Measurements from ENCODE around the gene CRKL.
"Not testable (repeated sequence)": the region's sequence is repeated elsewhere in the genome, so short reads cannot be mapped to it uniquely, and the experiment has no call there.

Gene CRKL

GRCh38 chr22:20901093-20902033 is 15.8 kb upstream of the CRKL start:
- DNase-seq (ENCODE audit: low spot score): not testable (repeated sequence)

- no peak for DNase-seq (ENCODE audit: low spot score)
Measured at GRCh38 chr22:20903093-20903492, 14.1 kb upstream of the CRKL start.

- no peak for DNase-seq (ENCODE audit: low spot score)
Measured at GRCh38 chr22:20904008-20904979, 12.9 kb upstream of the CRKL start.

- DNase-seq (ENCODE audit: low spot score): no peak
Measured at GRCh38 chr22:20904980-20905355, 12.2 kb upstream of the CRKL start.

- no peak for DNase-seq (ENCODE audit: low spot score)
Measured at GRCh38 chr22:20905415-20906386, 11.5 kb upstream of the CRKL start.

- no peak for DNase-seq (ENCODE audit: low spot score)
Measured at GRCh38 chr22:20906387-20906767, 10.8 kb upstream of the CRKL start.

GRCh38 chr22:20908717-20909116 is 8.5 kb upstream of the CRKL start:
- not testable (repeated sequence) for DNase-seq (ENCODE audit: low spot score)

- no peak for DNase-seq (ENCODE audit: low spot score)
Measured at GRCh38 chr22:20909543-20910303, 7.5 kb upstream of the CRKL start.

- no peak for DNase-seq (ENCODE audit: low spot score)
Measured at GRCh38 chr22:20912494-20912893, 4.7 kb upstream of the CRKL start.

- no peak for DNase-seq (ENCODE audit: low spot score)
Measured at GRCh38 chr22:20918663-20919218, 1.5 kb downstream of the CRKL start.

GRCh38 chr22:20919718-20920117 is 2.5 kb downstream of the CRKL start:
- no peak for DNase-seq (ENCODE audit: low spot score)

- no peak for DNase-seq (ENCODE audit: low spot score)
Measured at GRCh38 chr22:20920881-20921203, 3.6 kb downstream of the CRKL start.

GRCh38 chr22:20922141-20922751 is 5.0 kb downstream of the CRKL start:
- DNase-seq (ENCODE audit: low spot score): no peak

GRCh38 chr22:20926243-20926642 is 9.0 kb downstream of the CRKL start:
- no peak for DNase-seq (ENCODE audit: low spot score)

- no peak for DNase-seq (ENCODE audit: low spot score)
Measured at GRCh38 chr22:20927940-20928572, 10.8 kb downstream of the CRKL start.

GRCh38 chr22:20928573-20928967 is 11.4 kb downstream of the CRKL start:
- DNase-seq (ENCODE audit: low spot score): no peak

- DNase-seq (ENCODE audit: low spot score): no peak
Measured at GRCh38 chr22:20930004-20930403, 12.8 kb downstream of the CRKL start.

GRCh38 chr22:20930435-20930834 is 13.2 kb downstream of the CRKL start:
- DNase-seq (ENCODE audit: low spot score): not testable (repeated sequence)

- no peak for DNase-seq (ENCODE audit: low spot score)
Measured at GRCh38 chr22:20931126-20931654, 14.0 kb downstream of the CRKL start.
